ENCODE results near the gene KL. TPM values are rescaled to one million over a fixed set of nuclear protein-coding genes. Genes with fewer than 3 reads are reported as not detected.

The KL gene
- total RNA-seq = 0.25 and 1.3 TPM in 2 replicates

DNA sequence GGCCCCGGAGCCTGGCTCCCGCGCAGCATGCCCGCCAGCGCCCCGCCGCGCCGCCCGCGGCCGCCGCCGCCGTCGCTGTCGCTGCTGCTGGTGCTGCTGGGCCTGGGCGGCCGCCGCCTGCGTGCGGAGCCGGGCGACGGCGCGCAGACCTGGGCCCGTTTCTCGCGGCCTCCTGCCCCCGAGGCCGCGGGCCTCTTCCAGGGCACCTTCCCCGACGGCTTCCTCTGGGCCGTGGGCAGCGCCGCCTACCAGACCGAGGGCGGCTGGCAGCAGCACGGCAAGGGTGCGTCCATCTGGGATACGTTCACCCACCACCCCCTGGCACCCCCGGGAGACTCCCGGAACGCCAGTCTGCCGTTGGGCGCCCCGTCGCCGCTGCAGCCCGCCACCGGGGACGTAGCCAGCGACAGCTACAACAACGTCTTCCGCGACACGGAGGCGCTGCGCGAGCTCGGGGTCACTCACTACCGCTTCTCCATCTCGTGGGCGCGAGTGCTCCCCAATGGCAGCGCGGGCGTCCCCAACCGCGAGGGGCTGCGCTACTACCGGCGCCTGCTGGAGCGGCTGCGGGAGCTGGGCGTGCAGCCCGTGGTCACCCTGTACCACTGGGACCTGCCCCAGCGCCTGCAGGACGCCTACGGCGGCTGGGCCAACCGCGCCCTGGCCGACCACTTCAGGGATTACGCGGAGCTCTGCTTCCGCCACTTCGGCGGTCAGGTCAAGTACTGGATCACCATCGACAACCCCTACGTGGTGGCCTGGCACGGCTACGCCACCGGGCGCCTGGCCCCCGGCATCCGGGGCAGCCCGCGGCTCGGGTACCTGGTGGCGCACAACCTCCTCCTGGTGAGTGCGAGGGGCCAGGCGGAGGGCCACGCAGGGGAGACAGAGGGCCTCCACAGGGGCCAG, at the start of gene KL:
Gene KL (plus strand): TSS at position 10 of the 909 bp plus-strand sequence. CDS start 18 bp downstream, at position 28.

